DLD1 (cell line): ENCODE results near the gene AKR1A1.
"Not testable (repeated sequence)": the region's sequence is repeated elsewhere in the genome, so short reads cannot be mapped to it uniquely, and the experiment has no call there.

Experiments used
- in situ Hi-C: cut with HindIII; loops from 2 replicates; pipeline ENCODE4 v1.10.0; 2017; ENCODE audit warnings: low sequenced_read_pairs

The AKR1A1 gene

DNA sequence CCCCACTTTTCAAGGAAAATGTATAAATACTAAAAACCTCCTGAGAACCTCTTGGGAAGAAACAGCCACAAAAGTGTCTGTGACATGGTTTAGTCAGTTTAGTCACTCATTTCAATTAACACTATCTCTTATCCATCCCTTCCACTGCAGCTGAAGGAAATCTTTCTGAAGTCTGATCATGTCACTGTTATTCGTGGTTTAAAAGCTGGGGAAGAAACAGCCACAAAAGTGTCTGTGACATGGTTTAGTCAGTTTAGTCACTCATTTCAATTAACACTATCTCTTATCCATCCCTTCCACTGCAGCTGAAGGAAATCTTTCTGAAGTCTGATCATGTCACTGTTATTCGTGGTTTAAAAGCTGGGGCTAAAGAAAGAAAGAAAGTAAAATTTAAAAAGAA lies 27.1 kb upstream of the AKR1A1 start:
- in situ Hi-C loops, result not testable (repeated sequence)

DNA sequence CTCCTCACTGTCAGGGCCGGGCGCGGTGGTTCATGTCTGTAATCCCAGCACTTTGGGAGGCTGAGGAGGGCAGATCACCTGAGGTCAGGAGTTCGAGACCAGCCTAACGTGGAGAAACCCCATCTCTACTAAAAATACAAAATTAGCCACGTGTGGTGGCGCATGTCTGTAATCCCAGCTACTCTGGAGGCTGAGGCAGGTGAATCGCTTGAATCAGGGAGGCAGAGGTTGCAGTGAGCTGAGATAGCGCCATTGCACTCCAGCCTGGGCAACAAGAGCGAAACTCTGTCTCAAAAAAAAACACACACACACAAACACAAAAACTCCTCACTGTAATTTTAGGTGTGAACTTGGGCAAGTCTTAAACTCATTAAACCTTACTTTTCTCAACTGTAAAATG lies 26.7 kb upstream of the AKR1A1 start:
- in situ Hi-C loops, result not testable (repeated sequence)

DNA sequence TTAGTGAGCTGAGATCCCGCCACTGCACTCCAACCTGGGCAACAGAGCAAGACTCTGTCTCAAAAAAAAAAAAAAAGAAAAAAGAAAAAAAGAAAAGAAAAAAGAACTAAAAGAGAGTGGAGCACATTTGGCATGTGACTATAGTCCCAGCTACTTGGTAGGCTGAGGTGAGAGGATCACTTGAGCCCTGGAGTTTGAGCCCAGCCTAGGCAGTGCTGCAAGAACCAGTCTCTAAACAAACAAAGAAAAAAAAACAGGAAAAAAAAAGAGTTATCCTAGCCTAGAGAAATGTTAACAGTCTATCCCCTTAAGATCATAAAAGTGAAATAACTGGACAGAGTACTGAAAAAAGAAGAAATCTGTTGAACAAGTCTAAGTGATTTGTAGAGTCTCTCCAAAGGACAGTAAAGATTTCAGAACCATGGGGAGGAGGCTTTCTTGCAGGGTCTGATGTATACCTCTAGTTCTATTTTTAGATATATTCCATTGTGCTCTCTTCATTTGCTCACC lies 24.4 kb upstream of the AKR1A1 start:
- in situ Hi-C loops, result no loop called here

DNA sequence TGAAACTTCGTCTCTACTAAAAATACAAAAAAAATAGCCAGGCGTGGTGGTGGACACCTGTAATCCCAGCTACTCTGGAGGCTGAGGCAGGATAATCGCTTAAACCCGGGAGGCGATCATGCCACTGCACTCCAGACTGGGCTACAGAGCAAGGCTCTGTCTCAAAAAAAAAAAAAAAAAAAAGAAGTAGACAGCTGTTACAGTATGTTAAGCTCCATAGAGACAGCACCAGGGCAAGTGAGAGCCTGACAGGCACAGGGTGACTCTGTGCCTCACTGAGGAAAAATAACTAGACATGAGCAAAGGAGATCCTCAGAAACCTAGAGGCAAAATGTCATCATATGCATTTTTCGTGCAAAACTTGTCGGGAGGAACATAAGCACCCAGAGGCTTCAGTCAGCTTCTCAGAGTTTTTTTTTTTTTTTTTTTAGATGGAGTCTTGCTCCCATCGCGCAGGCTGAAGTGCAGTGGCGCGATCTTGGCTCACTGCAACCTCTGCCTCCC lies 19.9 kb upstream of the AKR1A1 start:
- in situ Hi-C loops, result no loop called here

DNA sequence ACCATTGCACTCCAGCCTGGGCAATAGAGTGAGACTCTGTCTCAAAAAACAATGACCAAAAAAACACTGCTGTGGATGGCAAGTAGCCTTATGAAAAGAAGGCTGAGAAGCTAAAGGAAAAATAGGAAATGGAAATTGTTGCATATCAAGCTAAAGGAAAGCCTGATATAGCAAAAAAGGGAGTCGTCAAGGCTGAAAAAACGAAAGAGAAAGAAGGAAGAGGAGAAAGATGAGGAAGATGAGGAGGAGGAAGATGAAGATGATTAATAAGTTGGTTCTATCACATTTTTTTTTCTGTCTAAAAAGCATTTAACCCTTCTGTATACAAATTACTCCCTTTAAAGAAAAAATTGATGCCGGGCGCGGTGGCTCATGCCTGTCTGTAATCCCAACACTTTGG lies 18.8 kb upstream of the AKR1A1 start:
- in situ Hi-C loops, result no loop called here

DNA sequence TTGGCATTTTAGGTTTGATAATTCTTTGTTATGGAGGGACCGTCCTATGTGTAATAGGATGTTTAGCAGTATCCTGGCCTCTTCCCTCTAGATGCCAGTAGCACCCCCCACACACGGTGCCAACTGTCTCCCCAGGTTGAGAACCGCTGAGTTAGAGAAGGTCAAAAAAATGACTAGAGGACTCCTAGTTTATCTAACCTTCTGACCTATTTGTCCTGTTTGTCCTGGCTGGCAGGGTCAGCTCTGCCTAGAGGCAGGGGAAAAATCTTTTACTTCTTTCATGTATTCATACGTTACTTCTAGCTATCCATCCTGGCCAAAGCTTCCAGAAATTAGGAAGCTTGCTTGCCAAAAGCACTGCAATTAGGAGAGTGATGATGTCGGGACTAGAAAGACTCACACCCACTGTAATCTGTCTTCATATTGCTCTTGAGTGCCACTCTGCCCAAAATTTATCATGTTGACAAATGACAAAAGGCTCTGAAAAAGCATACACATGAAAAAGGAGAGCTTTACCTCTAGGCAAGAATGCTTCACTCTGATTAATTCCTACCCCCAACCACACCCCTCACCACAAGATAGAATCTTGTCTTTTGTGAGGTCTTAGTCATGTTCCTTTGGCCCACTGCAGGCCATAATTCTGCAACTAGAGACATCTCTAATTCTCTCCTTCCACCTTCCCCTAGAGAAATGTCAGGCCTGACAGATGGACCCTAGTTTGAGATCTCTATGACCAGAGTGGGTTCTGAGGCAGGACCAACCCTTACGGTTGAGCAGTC lies 14.4 kb upstream of the AKR1A1 start:
- in situ Hi-C loops, result no loop called here

DNA sequence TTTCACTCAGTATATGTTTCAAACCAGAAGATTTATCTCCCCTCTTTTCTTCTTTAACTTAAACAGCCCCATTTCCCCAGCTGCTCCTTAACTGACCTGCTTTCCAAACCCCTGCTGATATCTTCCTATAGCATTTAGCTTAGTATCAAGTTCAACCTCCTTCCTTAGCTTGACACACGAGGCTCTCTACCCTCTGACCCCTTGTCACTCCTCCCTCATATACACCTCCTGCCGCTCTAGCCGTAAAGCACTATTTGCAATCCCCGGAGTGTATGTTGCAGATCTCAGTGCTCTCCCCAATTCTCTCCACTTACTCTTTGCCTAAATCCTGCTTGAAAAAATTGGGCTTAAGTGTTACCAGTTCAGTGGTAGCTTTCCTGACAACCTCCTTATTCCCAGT lies 13.7 kb upstream of the AKR1A1 start:
- in situ Hi-C loops, result no loop called here

DNA sequence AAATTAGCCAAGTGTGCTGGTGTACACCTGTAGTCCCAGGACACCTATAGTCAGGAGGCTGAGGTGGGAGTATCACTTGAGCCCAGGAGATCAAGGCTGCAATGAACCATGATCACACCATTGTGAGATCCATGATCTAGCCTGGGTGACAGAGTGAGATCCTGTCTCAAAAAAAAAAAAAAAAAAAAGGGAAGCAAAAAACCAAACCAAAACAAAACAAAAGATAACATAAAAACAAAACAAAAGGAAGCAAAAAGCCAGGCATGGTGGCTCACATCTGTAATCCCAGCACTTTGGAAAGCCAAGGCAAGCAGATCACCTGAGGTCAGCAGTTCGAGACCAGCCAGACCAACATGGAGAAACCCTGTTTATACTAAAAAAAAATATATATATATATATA lies 9.4 kb upstream of the AKR1A1 start:
- in situ Hi-C loops, result no loop called here

DNA sequence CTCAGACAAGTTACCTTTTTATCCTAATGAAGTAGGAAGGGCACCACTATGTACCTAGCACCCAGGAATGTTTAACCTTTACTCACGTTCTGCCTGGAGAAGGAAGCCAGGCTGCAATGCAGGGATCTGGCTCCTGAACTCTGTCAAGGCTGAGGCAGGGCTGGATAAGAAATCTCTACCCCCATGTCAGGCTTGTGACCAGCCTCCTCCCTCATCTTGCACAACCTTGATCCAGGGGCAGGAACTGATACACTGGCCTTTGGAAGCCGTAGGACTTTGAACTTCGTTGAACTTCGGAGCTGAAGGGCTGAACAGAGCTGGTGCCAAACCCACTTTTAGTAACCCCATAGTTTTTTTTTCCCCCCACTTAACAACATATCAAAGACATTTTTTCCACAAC lies 8.0 kb upstream of the AKR1A1 start:
- in situ Hi-C loops, result no loop called here

DNA sequence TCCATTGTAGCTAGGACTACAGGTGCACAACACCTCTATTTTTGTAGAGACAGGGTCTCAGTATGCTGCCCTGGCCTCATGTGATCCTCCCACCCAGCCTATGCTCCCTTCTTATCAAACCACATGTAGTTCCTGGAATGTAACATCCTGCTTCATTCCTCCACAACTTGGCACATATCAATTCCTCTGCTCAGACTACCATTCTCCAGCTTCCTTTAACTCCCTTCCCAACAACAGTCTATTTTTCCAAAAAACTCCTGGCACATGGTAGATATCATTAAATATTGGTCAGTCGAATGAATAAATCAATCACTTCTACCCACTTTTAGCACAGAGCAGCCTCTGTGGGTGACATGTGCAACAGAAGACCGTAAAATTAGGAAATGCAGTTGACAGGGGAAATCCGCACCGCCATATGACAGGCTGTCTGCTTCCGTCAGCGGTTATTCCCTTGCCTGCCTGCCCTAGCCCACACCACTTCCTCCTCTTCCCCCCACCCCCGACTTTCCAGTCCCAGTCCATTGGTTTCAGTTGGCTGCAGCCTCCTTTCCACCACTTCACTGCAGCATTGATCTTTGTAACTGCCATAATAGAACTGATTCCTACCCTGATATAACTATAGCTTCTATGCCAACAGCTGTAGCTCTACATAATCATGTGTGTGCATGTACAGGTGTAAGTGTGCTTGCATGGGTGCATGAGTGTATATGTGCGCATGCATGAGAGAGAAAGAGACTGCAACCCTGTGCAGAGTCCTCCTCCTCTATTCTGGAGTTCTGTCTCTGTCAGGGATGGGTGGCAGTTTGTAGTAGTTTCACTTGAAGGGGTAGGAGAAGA lies 6.8 kb upstream of the AKR1A1 start:
- in situ Hi-C loops, result no loop called here

DNA sequence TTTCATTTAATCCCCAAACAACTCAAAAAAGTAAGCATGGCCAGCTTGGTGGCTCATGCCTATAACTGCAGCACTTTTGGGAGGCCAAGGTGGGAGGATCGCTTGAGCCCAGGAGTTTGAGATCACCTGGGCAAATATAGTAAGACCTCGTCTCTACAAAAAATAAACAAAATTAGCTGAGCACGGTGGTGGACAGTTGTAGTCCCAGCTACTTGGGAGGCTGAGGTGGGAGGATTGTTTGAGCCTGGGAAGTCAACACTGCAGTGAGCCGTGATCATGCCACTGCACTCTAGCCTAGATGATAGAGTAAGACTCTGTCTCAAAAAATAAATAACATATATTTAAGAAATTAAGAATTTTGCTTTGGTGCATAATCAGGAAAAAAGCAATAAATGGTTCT lies 6.1 kb upstream of the AKR1A1 start:
- in situ Hi-C loops, result no loop called here

DNA sequence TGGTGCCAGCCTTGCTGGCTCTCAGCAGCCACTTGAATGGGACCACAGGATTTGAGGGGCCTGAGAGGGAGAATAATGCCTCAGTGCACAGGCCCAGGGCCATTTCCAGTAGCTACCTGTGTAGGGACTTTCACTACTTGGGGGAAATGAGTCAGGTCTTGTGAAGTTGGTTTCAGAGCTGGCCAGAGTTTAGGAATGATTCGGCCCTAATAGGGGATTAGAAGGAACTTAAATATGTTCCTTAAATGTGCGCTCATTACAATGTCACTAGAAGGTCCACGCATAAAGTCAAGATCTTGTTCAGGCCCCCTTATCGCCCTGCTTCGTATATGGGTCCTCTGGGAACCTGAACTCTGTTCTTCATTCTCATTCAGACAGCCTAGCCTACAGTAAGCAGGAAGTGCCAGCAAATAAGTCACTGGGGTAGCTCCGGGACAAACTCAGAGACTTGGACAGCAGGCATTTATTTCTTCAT lies 5.6 kb upstream of the AKR1A1 start:
- in situ Hi-C loops, result no loop called here

DNA sequence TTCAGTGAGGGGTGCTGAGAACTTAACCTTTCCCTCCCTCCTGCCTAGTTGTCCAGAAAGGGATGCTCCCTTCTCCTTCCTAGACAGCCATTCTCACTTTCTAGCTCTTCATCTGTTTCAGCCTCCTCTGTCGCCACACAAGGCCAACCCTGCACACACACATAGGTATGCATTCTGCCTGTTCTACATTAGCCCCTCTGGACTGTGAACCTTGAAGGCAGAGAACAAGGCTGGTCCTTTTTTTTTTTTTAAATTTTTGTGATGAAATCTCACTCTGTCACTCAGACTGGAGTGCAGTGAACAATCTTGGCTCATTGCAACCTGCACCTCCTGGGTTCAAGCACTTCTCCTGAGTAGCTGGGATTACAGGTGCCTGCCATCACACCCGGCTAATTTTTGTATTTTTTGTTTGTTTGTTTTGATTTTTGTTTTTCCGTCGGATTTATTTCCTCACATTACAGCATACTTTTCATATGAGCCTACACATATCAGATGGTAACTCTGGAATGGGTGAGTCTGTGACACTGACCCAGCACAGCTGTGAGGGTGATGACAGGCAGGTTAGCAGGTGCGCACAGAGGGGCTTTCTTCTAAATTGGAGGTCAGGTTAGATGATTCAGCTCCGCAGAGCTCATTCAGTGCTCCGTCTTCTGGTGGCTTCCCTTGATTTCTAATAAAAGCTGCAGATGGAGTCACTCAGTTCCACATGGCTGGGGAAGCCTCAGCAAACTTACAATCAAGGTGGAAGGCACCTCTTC lies 4.9 kb upstream of the AKR1A1 start:
- in situ Hi-C loops, result no loop called here

DNA sequence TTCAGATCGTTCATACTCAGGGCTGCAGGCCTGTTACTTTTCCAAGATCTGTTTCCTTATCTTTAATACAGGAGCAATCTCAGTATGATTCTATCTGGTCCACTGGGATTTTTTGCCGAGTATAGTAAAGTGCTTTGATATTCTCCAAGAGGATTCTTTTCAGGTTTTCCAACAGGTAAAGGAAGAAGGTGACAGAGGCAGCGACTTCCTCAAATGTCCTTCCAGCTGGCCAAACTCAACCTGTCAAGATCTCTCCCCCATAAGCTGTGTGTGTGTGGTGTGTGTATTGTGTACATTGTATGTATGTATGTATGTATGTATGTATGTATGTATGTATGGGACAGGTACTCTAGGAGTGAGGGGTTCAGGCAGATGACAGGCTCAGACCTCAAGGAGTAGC lies 1.1 kb downstream of the AKR1A1 start:
- in situ Hi-C loops, result no loop called here

DNA sequence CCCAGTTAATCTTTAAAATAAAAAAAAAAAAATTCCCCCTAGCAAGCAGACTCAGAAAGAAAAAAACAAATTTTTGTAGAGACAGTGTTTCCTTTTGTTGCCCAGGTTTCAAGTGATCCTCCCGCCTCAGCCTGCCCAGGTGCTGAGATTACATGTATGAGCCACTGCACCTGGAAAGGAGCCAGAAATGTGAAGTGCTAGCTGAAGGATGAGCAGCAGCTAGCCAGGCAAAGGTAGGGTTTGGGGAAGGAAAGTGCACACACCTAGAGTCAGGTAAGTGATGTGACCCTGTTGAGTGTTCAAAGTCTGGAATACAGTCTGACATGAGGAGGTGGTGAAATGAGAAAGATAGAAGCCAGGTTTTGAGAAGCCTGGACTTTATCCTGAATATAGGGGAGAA lies 1.7 kb downstream of the AKR1A1 start:
- in situ Hi-C loops, result no loop called here

DNA sequence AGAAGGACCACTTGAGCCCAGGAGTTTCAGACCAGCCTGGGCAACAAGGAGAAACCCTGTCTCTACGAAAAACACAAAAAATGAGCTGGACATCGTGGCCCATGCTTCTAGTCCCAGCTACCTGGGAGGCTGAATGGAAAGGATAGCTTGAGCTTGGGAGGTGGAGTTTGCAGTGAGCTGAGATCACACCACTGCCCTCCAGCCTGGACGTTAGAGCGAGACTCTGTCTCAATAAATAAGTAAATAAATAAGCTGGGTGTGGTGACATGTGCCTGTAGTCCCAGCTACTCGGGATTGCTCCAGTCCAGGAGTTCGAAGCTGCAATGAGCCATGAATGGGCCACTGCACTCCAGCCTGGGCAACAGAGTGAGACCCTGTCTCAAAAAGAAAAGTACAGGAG lies 3.6 kb downstream of the AKR1A1 start:
- in situ Hi-C loops, result no loop called here

DNA sequence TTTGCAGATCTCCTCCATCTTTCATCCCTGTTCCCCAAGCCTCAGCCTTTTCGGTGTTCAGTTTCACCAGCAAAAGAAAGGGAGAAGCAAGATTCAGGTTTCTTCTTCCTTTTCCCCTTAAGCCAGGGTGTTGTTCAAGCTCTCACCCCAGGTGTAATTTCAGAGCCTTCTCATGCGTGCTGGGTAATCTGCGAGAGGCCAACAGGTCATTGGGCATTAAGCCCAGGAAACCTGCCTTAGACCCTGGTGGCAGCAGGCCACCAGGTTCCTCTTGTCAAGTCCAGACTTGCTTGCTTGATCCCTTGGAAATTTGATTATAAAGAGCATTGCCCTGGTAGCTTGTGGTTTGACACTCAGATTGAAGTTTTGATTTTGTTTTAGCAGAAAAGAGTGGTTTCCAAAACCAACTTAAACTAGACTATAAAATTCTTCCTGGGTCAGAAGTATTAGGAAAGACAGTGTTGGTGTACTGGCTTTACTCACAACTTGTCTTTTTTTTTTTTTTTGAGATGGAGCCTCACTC lies 6.9 kb downstream of the AKR1A1 start:
- in situ Hi-C loops, result no loop called here

DNA sequence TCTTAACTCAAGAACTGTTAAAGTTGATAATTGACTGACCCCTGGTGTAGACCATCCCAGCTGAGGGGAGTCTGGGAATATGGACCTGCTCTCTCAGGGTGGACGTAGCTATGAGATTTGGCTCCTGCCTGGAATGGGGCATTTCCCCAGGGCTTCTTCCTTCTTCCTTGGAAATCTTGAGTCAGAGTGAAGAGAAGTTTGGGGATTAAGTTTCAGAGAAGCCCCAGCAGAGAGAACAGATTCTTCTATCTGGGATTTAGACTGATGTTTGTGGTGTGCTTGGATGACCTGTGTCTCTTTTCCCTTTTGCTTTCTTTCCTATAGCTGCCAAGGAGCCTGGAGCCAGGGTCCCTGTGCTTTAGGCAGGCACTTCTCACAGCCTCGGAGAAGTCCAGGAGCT lies 13.2 kb downstream of the AKR1A1 start:
- in situ Hi-C loops, result no loop called here

DNA sequence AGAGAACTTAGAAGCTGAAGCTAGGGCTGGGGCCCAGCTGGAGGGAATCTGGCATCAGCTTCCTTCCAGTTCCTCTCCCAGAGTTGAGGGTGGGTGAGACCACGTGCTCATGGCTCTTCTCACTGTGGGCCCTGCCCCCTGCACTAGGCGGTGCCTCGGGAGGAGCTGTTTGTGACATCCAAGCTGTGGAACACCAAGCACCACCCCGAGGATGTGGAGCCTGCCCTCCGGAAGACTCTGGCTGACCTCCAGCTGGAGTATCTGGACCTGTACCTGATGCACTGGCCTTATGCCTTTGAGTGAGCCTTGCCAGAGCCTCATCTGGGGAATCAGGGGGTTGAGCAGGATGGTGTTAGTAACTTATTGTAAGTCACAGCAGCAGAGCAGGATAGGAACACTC lies 16.1 kb downstream of the AKR1A1 start:
- in situ Hi-C loops, result no loop called here

DNA sequence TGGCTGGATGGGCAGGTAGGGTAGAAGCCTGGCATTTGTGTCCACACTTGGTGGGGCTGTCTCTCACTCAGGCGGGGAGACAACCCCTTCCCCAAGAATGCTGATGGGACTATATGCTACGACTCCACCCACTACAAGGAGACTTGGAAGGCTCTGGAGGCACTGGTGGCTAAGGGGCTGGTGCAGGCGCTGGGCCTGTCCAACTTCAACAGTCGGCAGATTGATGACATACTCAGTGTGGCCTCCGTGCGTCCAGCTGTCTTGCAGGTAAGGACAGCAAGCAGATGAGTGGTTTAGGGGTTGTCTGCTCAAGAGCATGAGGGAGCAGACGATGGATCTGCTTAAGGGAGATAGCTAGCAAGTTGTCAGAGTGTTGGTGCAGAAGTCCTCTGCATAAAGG lies 17.3 kb downstream of the AKR1A1 start:
- in situ Hi-C loops, result no loop called here

DNA sequence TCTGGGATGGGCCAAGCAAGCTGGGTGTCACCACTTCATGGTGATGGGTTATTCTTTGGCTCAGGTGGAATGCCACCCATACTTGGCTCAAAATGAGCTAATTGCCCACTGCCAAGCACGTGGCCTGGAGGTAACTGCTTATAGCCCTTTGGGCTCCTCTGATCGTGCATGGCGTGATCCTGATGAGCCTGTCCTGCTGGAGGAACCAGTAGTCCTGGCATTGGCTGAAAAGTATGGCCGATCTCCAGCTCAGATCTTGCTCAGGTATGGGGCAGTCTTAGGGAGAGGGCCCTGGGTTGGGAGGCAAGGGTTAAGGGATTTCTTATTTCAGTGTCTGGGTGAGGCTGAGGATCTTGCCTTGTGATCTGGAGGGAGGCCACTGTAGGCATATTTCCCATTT lies 17.8 kb downstream of the AKR1A1 start:
- in situ Hi-C loops, result no loop called here
